Esophagus squamous epithelium (tissue), 4 donors: ENCODE results near the gene FAM83F.

Experiments
- POLR2A ChIP-seq, 4 donors: fragments of 450-650 bp; IDR thresholded peaks; one replicate each; pipeline ENCODE4 v1.6.1; 2017; ENCODE audit warnings: antibody characterized with exemption in 4 of 4, mild to moderate bottlenecking in 4 of 4, moderate library complexity in 3 of 4
- TF ChIP-seq, protein P1 (sequence below), 6 experiments: fragments of 450-650 bp in 4 of 6; fragments of 200-600 bp in 2 of 6; sonication (generic) in 2 of 6; IDR thresholded peaks; one replicate each; pipeline ENCODE4 v1.5.1; 2016 to 2019; ENCODE audit warnings: antibody characterized with exemption in 6 of 6, mild to moderate bottlenecking in 4 of 6, moderate library complexity in 4 of 6

DNA sequence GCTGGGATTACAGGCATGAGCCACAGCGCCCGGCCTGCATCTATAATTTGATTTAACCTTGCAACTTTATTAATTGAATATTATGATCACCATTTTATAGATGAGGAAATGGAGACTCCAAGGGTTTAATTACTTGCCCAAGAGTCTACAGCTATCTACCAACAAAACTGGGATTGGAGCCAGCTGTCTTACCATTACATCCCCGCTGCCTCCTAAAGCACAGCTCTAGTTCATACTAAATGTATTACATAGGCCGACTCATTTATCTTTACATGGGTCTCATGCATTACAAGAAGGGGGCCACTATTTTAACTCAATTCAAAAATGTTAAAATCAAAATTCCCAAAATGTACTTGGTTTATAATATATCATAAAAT is 48.6 kb upstream of the FAM83F start:
- TF ChIP-seq, protein P1, sequence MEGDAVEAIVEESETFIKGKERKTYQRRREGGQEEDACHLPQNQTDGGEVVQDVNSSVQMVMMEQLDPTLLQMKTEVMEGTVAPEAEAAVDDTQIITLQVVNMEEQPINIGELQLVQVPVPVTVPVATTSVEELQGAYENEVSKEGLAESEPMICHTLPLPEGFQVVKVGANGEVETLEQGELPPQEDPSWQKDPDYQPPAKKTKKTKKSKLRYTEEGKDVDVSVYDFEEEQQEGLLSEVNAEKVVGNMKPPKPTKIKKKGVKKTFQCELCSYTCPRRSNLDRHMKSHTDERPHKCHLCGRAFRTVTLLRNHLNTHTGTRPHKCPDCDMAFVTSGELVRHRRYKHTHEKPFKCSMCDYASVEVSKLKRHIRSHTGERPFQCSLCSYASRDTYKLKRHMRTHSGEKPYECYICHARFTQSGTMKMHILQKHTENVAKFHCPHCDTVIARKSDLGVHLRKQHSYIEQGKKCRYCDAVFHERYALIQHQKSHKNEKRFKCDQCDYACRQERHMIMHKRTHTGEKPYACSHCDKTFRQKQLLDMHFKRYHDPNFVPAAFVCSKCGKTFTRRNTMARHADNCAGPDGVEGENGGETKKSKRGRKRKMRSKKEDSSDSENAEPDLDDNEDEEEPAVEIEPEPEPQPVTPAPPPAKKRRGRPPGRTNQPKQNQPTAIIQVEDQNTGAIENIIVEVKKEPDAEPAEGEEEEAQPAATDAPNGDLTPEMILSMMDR (IDR thresholded peaks at IDR 0.05) = no peak
- no peak for TF ChIP-seq POLR2A (IDR thresholded peaks at IDR 0.05)
